ENCODE data around the gene NISCH. TPM values are rescaled to one million over a fixed set of nuclear protein-coding genes. Genes with fewer than 3 reads are reported as not detected.
A peak's percentile ranks its signal among the peaks of the same experiment; 100 is the strongest.

Gene NISCH
- total RNA-seq, 1 donor from 2014 or later: 63.9 TPM

DNA sequence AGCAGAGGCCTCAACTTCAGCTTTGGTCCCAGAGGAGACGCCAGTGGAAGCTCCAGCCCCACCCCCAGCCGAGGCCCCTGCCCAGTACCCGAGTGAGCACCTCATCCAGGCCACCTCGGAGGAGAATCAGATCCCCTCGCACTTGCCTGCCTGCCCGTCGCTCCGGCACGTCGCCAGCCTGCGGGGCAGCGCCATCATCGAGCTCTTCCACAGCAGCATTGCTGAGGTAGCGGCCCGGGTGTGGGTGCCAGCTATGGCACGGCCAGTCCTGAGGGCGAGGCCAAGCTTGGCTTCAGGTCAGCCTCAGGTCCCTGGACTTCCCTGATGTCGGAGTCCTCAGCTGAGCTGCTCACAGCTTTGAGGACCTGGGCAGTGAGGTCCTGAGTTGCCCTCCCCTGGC lies 34.0 kb downstream of the NISCH start:
- DNase-seq (ENCODE audit: low read depth): no peak

DNA sequence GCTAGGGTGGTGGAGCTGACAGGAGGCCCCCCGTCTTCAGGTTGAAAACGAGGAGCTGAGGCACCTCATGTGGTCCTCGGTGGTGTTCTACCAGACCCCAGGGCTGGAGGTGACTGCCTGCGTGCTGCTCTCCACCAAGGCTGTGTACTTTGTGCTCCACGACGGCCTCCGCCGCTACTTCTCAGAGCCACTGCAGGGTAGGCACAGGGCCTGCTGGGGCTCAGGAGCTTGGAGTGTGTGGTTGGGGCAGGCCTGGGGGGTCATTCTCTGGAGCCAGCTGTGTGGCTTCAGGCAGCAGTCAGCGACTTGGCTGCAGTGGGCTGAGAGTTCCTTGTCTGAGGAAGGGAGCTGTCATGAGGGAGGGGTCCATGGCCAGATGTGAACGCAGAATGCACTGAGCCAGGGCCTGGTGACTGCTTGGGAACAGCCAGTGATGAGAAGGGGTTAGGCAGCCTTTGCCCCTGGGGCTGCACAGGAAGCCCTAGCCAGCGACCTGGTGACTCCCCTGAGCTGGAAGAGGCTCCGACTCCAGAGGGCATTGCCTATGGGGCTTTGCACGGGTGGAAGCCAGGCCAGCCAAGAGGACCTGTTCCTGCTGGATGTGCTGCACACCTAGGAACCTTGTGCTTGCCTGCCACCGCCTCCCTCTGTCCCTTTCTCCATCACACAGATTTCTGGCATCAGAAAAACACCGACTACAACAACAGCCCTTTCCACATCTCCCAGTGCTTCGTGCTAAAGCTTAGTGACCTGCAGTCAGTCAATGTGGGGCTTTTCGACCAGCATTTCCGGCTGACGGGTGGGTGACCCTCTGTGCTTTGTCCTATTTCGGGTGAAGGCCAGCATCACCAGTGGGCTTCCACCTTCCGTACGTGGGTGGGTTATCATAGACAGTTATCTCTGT lies 34.9 kb downstream of the NISCH start:
- no peak for DNase-seq (ENCODE audit: low read depth)

DNA sequence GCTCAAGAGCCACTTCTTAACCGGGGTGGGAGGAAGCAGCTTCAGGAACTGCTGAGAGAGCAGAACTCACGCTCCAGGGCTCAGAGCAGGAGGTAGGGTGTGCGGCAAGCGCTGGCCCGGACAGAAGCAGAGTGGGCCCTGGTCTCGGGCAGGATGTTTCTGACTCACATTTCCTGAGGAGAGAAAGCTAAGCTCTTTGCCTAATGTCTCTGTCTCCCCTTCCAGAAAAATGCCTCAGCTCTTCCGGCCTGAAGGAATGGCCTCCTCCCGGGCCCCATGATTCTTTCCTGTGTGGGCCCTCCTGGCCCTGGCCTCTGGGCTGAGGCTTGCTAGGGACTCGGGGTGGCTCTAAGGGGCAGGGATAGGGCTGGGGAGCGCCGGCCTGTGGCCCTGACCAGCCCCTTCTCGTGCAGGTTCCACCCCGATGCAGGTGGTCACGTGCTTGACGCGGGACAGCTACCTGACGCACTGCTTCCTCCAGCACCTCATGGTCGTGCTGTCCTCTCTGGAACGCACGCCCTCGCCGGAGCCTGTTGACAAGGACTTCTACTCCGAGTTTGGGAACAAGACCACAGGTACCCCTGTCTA lies 35.6 kb downstream of the NISCH start:
- no peak for DNase-seq (ENCODE audit: low read depth)

DNA sequence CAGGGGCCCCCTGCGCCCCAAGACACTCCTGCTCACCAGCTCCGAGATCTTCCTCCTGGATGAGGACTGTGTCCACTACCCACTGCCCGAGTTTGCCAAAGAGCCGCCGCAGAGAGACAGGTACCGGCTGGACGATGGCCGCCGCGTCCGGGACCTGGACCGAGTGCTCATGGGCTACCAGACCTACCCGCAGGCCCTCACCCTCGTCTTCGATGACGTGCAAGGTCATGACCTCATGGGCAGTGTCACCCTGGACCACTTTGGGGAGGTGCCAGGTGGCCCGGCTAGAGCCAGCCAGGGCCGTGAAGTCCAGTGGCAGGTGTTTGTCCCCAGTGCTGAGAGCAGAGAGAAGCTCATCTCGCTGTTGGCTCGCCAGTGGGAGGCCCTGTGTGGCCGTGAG lies 36.7 kb downstream of the NISCH start:
- DNase-seq (ENCODE audit: low read depth): no peak

DNA sequence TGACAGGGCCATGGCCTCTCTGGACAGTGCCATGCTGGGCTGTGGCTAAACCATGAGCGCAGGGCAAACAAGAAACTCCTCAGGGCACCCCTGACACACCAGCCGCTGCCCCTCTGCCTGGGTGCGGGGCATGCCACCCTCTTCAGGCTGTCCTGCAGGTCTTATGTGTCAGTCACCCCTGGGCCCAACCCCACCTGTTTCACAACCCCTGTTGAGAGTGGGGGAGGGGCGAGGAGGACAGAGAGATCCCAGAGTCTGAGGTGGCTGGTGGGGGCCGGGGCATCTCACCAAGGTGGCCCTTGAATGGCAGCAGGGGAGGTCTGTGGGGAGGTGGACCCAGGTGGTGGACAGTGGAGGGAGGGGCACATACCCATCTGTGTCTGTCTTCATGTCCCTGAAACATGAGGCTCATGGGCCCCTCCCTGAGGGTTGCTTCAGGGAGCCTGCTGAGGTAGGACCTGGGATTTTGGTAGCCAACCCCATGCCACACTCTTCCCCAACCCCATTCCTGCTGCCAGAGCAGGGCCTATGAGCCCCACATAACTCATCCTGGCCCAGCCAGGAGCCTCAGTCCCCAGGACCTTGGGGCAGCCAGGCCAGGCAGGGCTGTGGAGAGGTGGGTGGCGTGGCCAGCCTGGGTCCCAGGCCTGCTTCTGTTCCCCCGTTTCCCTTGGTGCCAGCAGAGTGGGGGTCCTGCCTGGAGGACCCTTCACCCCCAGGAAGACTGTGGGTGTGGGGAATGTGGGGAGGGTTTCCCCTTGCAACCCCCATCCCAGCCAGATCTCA lies 38.0 kb downstream of the NISCH start:
- no peak for DNase-seq (ENCODE audit: low read depth)

DNA sequence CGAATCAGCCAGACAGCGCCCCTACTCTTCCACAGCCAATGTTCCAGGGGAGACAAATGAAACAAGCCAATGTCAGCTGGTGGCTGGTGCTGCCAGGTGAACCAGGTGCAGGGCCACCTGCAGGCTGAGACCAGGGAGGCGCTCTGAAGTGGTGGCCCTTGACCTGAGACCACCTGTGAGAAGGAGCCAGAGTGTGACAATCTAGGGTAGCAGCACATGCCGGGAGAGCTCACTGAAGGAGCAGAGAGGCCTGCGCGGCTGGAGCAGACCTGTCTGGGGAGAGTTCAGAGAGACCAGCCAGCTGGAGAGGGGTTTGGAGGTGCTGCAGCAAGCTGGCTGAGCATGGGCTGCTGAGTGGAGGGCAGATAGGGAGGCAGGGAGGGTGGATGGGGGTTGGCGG lies 39.0 kb downstream of the NISCH start:
- DNase-seq (ENCODE audit: low read depth): no peak

DNA sequence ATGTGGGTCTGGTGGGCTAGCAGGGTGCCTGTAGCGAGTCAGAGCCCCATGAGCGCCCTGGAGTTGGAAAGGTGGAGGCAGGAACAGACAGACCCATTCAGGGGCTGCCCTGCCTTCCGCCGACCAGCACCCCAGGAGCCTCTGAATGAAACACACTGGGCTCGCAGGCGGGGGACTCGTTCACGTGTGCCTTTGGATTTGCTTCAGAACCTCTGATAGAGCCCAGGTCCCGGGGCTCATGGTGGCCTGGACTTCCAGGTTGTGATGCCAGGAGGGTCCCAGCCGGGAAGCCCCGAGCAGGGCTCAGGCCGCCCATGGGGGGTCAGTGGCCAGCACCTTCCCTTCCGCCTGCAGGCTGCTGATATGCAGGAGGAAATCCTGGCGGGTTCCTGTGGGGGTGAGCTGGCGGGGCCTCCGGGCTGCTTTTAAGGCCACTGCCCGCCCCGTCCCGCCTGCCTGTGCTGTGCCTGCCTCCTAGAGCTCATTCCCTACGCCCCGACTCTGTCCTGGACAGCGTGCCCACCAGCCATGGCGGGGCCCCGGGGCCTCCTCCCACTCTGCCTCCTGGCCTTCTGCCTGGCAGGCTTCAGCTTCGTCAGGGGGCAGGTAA lies 39.6 kb downstream of the NISCH start, which contains the start of gene STAB1:
Gene STAB1 (plus strand): TSS at position 453 of the 610 bp plus-strand sequence. CDS start 76 bp downstream, at position 529.
- no peak for DNase-seq (ENCODE audit: low read depth)

DNA sequence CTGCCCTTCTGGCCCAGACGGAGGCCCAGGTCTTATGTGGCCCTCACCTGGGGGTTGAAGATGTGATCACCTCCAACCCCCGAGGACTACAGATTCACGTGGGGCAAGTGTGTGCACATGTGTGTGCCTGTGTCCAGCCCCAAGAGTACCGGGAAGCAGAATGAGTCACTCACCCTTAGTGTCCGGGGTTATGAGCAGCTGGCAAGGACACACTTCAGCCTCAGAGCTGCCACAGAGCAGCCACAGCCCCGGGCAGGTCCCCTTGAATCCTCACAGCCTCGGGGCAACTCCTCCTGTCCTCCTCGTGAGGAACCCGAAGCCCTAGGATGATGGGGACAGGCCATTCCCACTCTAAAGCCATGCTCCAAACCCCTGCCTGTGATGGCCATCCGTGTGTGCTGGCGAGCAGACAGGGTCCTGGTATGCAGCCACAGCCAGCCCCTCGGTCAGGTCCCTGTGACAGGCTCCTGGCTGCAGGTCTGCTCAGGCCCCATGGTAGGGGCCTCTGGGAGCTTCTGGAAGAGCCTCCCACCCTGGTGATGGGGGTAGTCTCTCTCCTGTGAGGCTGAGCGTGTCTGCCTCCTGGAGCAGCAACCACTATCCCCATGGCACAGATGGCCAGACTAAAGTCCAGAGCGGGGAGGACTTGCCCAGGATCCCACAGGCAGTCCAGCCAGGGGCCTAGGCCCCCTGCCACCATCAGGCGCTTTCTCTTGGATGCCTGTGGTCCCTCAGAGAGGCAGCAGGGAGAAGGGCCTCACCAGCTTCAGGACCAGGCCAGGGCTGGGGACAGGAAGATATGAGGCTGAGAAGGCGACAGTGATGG lies 40.6 kb downstream of the NISCH start:
- peak; percentile 83 for DNase-seq (ENCODE audit: low read depth)

DNA sequence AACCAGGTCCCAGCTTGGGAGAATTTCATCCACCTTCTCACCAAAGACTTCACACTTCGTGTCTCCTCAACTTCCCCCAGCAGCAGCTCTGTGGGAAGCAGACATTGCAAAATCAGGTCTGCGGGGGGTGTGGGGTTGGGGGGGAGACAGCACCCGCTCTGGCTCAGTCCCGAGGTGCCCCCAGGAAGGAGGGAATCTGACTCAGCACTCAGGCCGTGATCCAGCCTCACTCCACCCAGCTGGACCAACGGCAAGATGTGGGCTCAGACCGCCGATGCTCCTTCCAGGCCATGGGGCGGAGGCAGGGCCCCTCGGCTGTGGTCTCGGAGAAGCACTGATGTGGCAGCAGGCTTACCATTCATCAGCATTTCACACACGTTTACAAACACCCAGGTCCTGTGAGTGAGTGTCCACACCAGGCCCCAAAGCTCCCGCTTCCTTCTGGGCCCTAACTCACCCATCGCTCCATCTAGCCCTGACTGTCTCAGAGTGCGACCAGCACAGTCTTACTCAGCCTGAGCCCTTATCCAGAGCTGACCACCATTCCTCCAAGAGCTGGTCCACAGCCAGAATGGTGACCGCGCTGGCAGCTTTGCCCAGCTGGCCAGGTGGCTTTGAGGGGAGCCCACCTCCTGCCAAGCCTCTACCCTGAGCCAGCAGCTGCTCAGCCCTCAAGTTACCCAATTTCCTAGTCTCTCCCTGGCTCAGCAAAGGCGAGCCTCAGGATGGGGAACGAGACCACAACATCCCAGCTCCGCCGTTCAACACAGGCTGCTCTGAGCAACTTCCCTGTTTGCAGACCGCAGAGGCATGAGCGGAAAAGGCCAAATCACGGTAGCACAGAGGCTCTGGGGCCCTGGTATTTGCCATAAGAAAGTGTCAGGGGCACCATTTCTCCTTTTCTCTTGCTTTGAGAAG lies 43.0 kb downstream of the NISCH start:
- DNase-seq (ENCODE audit: low read depth): peak; percentile 94

DNA sequence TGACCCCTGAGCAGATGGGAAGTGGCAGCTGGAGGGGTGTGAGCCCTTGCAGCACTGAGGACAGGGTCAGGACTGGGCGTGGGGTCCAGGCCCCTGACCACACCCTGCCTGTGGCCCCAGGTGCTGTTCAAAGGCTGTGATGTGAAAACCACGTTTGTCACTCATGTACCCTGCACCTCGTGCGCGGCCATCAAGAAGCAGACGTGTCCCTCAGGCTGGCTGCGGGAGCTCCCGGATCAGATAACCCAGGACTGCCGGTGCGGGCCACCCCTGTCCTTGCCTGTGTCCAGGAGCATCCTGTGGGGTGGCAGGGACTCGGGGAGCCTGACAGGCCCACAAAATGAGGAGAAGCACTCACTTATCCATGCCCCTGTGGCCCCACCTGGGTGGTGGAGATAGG lies 45.6 kb downstream of the NISCH start:
- no peak for DNase-seq (ENCODE audit: low read depth)

DNA sequence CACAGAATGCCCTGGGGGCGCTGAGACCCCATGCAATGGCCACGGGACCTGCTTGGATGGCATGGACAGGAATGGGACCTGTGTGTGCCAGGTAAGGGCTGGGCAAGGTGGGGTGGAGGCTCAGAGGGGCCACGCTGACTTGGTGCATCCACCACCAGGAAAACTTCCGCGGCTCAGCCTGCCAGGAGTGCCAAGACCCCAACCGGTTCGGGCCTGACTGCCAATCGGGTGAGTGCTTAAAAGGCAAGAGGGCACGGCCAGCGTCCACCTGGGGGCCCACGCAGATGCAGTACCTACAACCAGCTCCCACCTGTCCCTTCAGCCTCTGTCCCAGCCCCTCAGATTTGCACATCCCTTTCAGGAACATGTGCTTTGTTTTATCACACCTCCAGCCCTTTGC lies 46.6 kb downstream of the NISCH start:
- no peak for DNase-seq (ENCODE audit: low read depth)

DNA sequence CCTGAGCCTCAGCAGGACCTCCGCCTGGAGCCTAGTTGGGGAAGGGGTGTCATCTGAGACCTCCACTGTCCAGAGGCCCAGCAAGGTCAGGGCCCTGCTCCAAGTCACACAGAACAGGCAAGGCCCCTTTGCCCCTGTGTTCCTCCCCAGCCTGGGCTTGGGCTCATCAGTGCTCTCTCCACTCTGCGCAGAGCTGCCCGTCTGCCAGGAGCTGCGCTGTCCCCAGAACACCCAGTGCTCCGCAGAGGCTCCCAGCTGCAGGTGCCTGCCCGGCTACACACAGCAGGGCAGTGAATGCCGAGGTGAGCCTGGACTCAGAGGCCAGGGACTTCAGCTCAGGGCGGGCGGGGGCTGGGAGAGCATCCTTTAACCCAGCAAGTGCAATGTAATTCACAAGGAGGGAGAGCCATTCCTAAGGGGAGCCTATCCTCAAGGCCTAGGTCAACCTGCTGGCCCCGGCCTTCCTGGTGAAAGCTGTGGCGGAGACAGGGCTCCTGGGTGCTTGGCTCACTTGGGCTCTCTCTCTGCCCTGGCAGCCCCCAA lies 47.5 kb downstream of the NISCH start:
- no peak for DNase-seq (ENCODE audit: low read depth)

DNA sequence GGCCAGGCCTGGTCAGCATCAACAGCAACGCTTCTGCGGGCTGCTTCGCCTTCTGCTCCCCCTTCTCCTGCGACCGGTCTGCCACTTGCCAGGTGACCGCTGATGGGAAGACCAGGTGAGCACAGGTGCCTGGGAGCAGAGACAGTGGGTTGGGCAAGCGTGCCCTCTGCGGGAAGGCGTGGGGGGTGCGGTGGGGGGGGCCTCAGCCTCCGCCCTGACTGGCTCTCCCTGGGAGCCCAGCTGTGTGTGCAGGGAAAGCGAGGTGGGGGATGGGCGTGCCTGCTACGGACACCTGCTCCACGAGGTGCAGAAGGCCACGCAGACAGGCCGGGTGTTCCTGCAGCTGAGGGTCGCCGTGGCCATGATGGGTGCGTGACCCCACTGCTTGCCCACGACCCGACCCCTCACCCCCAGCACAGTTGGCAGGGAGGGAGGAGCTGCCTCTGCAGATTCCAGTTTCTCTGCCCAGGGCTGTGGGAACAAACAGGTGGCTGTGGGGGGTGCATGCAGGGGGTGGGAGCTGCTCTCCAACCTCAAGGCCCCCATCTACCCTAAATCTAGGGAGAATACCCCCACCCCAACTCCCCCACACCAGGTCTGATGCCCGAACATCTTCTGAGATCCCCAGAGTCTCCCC lies 48.5 kb downstream of the NISCH start:
- DNase-seq (ENCODE audit: low read depth): no peak

DNA sequence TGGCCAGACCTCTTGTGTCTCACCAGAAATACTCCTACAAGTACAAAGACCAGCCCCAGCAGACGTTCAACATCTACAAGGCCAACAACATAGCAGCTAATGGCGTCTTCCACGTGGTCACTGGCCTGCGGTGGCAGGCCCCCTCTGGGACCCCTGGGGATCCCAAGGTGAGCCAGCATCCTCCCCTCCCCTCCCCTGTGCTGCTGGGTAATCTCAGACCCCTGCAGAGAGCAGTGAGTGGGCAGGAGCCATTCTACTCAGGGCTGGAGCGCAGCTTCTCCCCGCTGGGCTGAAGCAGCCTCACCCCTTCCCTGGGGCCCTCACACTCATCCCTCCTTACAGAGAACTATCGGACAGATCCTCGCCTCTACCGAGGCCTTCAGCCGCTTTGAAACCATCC lies 49.6 kb downstream of the NISCH start:
- DNase-seq (ENCODE audit: low read depth): no peak

DNA sequence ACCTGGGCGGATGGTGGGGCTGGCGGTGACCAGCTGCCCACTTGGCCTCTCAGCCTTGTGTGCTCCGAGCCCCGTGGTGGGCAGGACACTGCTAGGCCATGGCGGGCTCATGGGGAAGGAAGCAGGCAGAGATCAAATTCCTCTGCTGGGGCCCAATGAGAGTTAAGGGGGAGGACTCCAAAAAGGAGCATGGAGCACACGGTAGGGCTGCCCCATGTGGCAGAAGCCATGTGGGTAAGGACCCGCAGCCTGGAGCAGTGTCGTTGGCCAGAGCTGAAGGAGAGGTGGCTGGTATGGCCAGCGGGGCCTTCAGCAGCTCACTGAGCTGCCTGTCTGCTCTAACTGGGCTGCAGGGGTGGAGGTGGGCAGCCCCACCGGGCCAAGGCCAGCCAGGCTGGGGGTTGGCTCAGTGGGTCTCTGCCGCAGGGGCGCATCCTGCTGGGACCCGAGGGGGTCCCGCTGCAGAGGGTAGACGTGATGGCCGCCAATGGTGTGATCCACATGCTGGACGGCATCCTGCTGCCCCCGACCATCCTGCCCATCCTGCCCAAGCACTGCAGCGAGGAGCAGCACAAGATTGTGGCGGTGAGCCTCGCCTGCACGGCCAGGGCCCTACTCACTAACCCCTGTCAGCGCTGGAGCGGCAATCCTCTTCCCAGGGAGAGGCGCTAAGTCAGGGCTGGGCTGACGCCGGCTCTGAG lies 51.0 kb downstream of the NISCH start:
- no peak for DNase-seq (ENCODE audit: low read depth)

DNA sequence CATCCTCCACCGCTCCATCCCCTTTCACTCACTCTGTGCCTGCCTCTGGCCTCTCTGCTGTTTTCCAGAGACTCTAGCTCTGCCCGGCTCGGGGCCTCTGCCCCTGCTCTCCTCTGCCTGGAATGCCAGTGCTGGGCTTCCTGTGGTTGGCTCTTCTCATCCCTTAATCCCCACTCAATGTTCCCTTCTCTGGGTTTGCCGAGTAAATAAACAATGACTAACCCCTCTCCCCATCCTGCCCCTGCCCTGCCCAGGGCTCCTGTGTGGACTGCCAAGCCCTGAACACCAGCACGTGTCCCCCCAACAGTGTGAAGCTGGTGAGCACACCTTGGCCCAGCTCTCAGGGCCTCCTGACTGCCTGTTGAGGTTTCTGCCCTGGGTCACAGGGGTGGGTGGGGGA lies 52.0 kb downstream of the NISCH start:
- DNase-seq (ENCODE audit: low read depth): peak; percentile 87

DNA sequence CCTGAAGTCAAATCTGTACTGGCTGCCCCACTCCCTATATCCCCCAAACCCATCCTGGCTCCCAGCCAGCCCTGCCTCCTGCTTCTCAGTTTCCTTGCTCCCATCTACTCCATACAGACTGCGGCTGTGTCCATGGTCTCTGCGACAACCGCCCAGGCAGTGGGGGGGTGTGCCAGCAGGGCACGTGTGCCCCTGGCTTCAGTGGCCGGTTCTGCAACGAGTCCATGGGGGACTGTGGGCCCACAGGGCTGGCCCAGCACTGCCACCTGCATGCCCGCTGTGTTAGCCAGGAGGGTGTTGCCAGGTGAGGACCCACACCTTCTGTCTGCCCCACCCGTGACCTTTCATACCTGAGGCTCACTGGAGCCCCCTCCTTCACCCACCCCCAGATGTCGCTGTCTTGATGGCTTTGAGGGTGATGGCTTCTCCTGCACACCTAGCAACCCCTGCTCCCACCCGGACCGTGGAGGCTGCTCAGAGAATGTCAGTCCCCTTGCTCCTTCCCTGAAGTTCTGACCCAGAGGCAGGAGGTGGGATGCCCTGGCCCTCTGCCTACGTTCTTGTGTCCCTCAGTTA lies 54.4 kb downstream of the NISCH start:
- DNase-seq (ENCODE audit: low read depth): no peak

DNA sequence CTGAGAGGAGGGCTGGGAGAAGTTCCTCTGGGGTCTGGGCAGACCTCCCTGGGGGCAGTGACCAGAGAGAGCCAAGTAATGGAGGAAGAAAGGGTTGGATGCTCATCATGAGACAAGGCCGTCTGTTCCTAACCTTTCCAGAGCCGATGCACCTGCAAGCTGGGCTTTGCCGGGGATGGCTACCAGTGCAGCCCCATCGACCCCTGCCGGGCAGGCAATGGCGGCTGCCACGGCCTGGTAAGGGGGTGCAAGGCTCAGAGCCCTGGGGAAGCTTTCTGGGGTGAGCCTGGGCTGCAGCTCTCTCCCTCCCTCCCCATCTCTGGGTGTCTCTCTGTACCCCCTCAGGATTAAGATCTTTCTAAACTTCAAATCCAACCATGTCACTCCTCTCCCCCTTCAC lies 56.1 kb downstream of the NISCH start:
- no peak for DNase-seq (ENCODE audit: low read depth)

Measured in myocyte (in vitro differentiated cells).